Smooth muscle cell (in vitro differentiated cells): ENCODE data around the gene NOXA1. TPM values are rescaled to one million over a fixed set of nuclear protein-coding genes. Genes with fewer than 3 reads are reported as not detected.

ENCODE experiments used
- DNase-seq: peaks from one replicate; lab custom pipeline; 2025; ENCODE audit not compliant: unreplicated experiment; lab: John Stamatoyannopoulos, UW
- H2AFZ ChIP-seq: fragments of 200-600 bp; sonication (generic); 2 replicates; pipeline ENCODE4 v1.6.0; 2016; ENCODE audit warnings: antibody characterized with exemption, low read depth, mild to moderate bottlenecking
- H3F3A ChIP-seq: fragments of 200-600 bp; sonication (generic); 2 replicates; pipeline ENCODE4 v1.6.0; 2017; ENCODE audit warnings: antibody characterized with exemption, low read depth
- H3K27ac ChIP-seq: fragments of 200-600 bp; sonication (generic); 2 replicates; pipeline ENCODE4 v1.5.1; 2016; ENCODE audit warnings: low read depth, mild to moderate bottlenecking
- H3K27me3 ChIP-seq: fragments of 200-600 bp; sonication (generic); 2 replicates; pipeline ENCODE4 v1.6.1; 2016; ENCODE audit warnings: low read depth, mild to moderate bottlenecking
- H3K36me3 ChIP-seq: fragments of 200-600 bp; sonication (generic); 2 replicates; pipeline ENCODE4 v1.5.1; 2016; ENCODE audit warnings: low read depth
- H3K4me1 ChIP-seq: fragments of 200-600 bp; sonication (generic); 2 replicates; pipeline ENCODE4 v1.5.1; 2016; ENCODE audit warnings: low read depth
- H3K4me2 ChIP-seq: fragments of 200-600 bp; sonication (generic); 2 replicates; pipeline ENCODE4 v1.6.0; 2016; ENCODE audit warnings: mild to moderate bottlenecking
- H3K4me3 ChIP-seq: fragments of 200-600 bp; sonication (generic); 2 replicates; pipeline ENCODE4 v1.5.1; 2016; ENCODE audit warnings: mild to moderate bottlenecking
- H3K79me2 ChIP-seq: fragments of 200-600 bp; sonication (generic); 2 replicates; pipeline ENCODE4 v1.6.0; 2016; ENCODE audit warnings: low read depth, mild to moderate bottlenecking
- H3K9ac ChIP-seq: fragments of 200-600 bp; sonication (generic); 2 replicates; pipeline ENCODE4 v1.6.0; 2016; ENCODE audit warnings: low read depth
- H3K9me3 ChIP-seq: fragments of 200-600 bp; sonication (generic); replicated peaks from 2 replicates; pipeline ENCODE4 v1.5.1; 2016; ENCODE audit warnings: low read depth
- H4K20me1 ChIP-seq: fragments of 200-600 bp; sonication (generic); 2 replicates; pipeline ENCODE4 v1.6.0; 2016; ENCODE audit warnings: low read depth
- WGBS: methylation state at CpG from one replicate; pipeline ENCODE4 v1.1.7; 2016; ENCODE audit warnings: low lambda C conversion rate; 5-methylcytosine and 5-hydroxymethylcytosine counted together
- polyA plus RNA-seq: library from polyadenylated mRNA; unstranded; fragments of >200 nt; fragmentation: Nextera tagmentation; extraction: Ambion mirVana; gene quantifications from 2 replicates; pipeline ENCODE4 v1.2.1, GENCODE V29; 2016
- total RNA-seq: library from RNA; depleted of rRNA; stranded (reverse); fragments of >200 nt; gene quantifications from 2 replicates; pipeline ENCODE4 v1.2.3, GENCODE V29; 2014
- TF ChIP-seq, protein P1 (sequence below): fragments of 200-600 bp; sonication (generic); IDR thresholded peaks from 2 replicates; pipeline ENCODE4 v1.5.1; 2017; ENCODE audit warnings: borderline replicate concordance, mild to moderate bottlenecking, antibody characterized with exemption; ENCODE audit not compliant: insufficient read depth, poor library complexity, severe bottlenecking

The NOXA1 gene
- total and polyA plus RNA-seq, 2 experiments from 2014 or later = 0.09 to 0.81 TPM

DNA sequence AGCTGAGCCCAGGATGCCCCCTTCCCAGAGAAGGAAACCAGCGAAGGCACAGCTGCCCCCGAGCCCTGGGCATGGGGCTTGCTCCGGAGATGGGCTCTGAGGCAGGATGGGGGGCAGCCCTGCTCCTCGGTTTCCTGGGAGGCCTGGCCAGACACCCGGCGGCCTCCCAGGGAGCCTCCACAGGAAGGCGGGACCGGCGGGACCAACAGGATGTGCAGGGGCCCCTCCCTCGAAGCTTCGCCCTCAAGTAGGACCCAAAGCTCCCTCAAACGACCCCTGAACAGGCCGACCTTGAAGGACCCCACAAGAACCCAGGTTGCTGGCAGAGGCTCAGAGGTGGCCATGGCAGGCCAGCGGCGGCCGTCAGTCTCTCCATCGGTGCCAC lies 11.9 kb upstream of the NOXA1 start:
- Histone ChIP-seq H2AFZ (no peak overlapping the region), H3K4me2 (no peak overlapping the region), H3K4me1 (no peaks in the 10 kb centered on the region), H3K79me2 (no peaks in the 10 kb centered on the region), H3K27me3 (no peaks in the 10 kb centered on the region), H3K9me3 (no peaks in the 10 kb centered on the region), H3K27ac (no peak overlapping the region), H3K36me3 (no peaks in the 10 kb centered on the region), H3K9ac (no peak overlapping the region), H4K20me1 (peaks cover 69% of the 10 kb centered on the region), H3K4me3 (no peak overlapping the region), H3F3A (no peaks in the 10 kb centered on the region)
- TF ChIP-seq, protein P1, sequence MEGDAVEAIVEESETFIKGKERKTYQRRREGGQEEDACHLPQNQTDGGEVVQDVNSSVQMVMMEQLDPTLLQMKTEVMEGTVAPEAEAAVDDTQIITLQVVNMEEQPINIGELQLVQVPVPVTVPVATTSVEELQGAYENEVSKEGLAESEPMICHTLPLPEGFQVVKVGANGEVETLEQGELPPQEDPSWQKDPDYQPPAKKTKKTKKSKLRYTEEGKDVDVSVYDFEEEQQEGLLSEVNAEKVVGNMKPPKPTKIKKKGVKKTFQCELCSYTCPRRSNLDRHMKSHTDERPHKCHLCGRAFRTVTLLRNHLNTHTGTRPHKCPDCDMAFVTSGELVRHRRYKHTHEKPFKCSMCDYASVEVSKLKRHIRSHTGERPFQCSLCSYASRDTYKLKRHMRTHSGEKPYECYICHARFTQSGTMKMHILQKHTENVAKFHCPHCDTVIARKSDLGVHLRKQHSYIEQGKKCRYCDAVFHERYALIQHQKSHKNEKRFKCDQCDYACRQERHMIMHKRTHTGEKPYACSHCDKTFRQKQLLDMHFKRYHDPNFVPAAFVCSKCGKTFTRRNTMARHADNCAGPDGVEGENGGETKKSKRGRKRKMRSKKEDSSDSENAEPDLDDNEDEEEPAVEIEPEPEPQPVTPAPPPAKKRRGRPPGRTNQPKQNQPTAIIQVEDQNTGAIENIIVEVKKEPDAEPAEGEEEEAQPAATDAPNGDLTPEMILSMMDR = no peak
- 91% methylated on average over 13 of the region's 17 CpGs for WGBS
- DNase-seq = no peak

DNA sequence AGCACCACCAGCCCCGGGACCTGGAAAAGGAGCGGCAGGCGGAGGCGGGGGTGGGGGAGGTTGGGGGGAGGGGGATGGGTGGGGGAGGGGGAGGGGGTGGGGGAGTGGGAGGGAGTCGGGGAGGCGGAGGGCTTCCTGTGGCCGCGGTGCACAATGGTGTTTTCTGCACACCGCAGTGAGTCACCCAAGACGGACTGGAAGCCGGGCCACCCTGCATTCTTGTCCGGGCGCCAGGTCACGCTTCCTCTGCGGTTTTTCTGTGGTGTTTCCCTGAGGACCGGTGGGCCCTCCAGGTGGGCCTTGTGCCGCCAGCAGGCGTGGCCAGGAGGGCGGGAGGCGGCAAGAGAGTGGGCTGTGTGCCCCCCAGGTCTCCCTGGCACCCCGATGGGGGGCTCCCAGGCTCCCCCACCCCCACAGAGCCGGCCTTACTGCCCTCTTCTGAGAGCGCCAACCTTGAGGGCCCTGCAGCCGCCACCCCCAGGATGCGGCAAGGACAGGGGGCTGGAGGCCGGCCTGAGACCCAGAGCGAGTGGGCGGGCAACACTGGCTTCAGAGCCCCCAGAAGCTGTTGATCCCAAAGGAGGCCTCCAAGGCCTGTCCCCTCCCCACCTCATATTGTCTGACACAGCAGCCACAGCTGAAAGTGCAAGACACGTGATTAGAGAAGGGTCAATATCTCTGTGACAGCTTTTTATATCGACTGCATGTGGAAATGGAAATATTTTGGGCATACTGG lies 11.4 kb upstream of the NOXA1 start:
- Histone ChIP-seq H3K36me3 (no peaks in the 10 kb centered on the region), H3K4me2 (no peak overlapping the region), H4K20me1 (peaks cover 63% of the 10 kb centered on the region), H3K4me3 (no peak overlapping the region), H3K4me1 (no peaks in the 10 kb centered on the region), H2AFZ (no peak overlapping the region), H3K9ac (no peak overlapping the region), H3K9me3 (no peaks in the 10 kb centered on the region), H3F3A (no peaks in the 10 kb centered on the region), H3K79me2 (no peaks in the 10 kb centered on the region), H3K27ac (no peak overlapping the region), H3K27me3 (no peaks in the 10 kb centered on the region)
- TF ChIP-seq, protein P1 = no peak
- WGBS = 80% methylated on average over 15 of the region's 30 CpGs
- DNase-seq = no peak

DNA sequence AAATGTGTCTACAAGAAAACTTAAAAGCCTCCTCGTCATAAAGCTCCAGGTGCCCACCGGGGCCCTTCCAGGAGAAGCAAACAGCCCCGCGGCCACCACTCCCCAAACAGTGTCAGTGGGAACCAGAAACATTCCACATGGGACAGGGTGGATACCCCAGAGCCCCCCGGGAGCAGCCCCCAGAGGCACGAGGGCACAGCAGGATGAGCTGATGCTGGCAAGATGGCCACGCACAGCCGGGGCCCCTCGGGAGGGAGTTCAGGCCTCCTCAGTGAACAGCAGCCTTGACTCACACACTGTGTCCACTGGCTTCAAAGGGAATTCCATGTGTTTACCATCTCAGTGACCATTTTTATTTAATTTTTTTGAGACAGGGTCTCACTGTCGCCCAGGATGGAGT lies 10.8 kb upstream of the NOXA1 start:
- H2AFZ ChIP-seq = no peak overlapping the region
- H3K27me3 ChIP-seq = no peaks in the 10 kb centered on the region
- H3K4me2 ChIP-seq = no peak overlapping the region
- H3K27ac ChIP-seq = no peak overlapping the region
- 92% methylated on average over 10 of the region's 10 CpGs for WGBS
- no peaks in the 10 kb centered on the region for H3K79me2 ChIP-seq
- H3F3A ChIP-seq = no peaks in the 10 kb centered on the region
- DNase-seq = no peak
- no peak overlapping the region for H3K9ac ChIP-seq
- H3K4me3 ChIP-seq = no peak overlapping the region
- H4K20me1 ChIP-seq = peaks cover 57% of the 10 kb centered on the region
- no peaks in the 10 kb centered on the region for H3K4me1 ChIP-seq
- TF ChIP-seq, protein P1 = no peak
- no peaks in the 10 kb centered on the region for H3K9me3 ChIP-seq
- no peaks in the 10 kb centered on the region for H3K36me3 ChIP-seq

DNA sequence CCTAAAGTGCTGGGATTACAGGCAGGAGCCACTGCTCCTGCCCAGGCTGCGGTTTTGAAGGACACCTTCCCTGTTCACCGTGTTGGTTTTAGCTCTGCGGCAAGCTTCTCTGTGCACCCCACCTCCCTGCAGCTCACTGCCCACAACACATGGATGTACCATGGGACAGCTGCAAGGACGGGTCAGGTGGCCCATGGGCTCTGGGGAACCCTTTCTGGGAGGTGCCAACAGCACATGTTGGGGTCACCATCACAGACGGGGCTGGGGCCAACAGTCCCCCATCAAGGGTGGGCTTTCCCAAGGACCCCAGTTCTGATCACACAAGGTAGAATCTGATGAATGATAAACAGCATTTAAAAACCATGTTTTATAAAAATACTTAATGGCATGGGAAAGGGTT lies 7.7 kb upstream of the NOXA1 start:
- Histone ChIP-seq H3K9ac (no peak overlapping the region), H2AFZ (no peak overlapping the region), H3K27me3 (no peaks in the 10 kb centered on the region), H3K4me2 (no peak overlapping the region), H3F3A (no peaks in the 10 kb centered on the region), H4K20me1 (peaks cover 32% of the 10 kb centered on the region), H3K9me3 (no peaks in the 10 kb centered on the region), H3K4me3 (no peak overlapping the region), H3K4me1 (no peaks in the 10 kb centered on the region), H3K36me3 (no peaks in the 10 kb centered on the region), H3K27ac (no peak overlapping the region), H3K79me2 (peaks cover 8% of the 10 kb centered on the region)
- TF ChIP-seq, protein P1 = no peak
- no peak for DNase-seq
- 96% methylated on average over 5 of the region's 5 CpGs for WGBS
